HG02588 (cell line): ENCODE measurements around the gene TRPM3.

Experiments used
- ATAC-seq: cut with Tn5 transposase; IDR thresholded peaks from one replicate; pipeline ENCODE4 v1.9.1; 2021; ENCODE audit warnings: mild to moderate bottlenecking, moderate library complexity; ENCODE audit not compliant: unreplicated experiment

TRPM3 gene

DNA sequence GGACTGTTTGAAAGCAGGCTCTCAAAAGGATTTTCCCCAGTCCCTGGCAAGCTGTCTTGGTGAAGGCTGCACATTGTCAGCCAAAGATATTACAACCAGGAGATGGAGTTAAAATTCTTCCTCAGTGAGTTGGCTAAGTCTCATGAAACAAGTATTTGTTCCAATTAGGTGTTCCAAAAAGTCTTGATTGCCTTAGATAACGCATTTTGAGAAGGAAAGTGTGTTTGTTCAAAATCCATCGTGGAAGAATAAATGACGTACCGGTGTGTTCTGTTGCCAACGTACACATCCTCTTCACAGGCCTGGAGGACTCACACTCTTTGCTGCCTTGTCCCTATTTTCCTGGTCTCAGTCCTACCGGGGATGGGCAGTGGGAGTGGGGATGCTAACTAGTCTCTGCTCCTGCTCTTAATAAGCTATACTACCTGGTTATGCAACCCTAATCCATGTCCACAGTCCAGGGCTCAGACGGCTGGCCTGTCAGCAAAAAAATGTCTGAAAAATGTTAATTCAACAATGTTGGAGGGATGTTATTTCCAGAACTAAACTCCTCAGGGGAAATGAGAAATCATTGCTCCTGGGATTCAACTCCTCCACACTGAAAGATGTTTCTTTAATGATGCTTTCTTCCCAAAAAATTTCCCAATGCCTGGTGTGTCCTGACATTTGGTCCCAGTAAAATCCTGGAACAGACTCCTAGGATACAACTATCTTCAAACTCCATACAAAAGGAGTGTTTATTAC is 531.7 kb downstream of the TRPM3 start:
- no peak for ATAC-seq

GRCh38 chr9:70588999-70589398 is 532.4 kb downstream of the TRPM3 start:
- no peak for ATAC-seq

DNA sequence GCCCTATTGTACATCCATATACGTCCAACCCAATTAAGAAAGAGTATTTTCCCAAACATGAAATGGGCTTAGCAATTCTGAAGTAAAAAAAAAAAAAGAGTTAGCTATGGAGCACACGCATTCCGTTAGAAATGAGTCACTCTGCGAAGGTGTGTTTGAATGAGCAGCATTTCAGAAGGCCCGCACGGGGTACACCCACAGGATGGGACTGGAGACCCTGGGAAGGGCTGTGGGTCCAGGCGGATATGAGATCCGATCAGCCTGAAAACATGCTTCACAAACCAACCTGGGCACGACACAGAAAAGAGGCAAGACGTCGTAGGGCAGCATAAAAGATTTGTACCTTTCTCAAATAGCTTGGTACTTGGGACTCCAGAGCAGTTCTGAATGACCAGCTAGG is 533.0 kb downstream of the TRPM3 start:
- ATAC-seq = no peak

- ATAC-seq = no peak
Measured at GRCh38 chr9:70587201-70587600, 534.2 kb downstream of the TRPM3 start.

GRCh38 chr9:70586476-70586875 is 534.9 kb downstream of the TRPM3 start:
- ATAC-seq = no peak

- no peak for ATAC-seq
Measured at GRCh38 chr9:70581955-70582350, 539.5 kb downstream of the TRPM3 start.

DNA sequence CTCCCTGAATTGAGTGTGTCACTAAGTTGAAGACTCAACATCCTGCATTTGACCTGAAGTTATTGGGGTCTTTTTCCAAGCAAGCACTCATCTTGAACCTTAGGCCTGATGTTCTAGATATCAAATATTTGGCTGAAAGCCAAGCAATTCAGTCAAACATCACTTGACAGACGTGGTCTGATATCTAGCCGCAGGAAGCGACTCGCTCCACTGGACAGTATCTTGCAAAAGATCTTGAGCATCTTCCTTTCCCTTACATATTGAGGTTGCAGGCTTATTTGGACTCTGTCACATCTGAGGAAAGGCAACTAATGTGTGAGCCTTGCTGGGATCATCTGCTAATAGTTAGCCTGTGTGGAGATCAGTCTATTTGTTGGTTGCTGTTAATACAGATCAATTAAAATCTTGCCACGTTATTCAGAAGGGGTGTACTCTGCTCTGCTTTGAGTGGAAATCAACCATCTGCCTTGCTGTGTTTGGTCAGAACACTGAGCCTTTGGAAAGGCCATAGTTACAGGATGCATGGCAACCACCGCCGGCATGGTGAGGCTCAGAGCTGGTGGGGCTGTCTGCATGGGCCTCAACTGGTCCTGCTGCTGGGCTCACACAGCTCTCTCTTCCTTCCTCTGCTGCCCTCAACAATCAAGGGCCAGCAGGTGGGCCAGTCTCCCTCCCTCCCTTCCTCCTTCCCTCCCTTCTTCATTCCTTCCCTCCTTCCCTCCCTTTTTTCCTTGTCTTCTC is 540.0 kb downstream of the TRPM3 start:
- ATAC-seq = no peak

GRCh38 chr9:70580606-70581195 is 540.7 kb downstream of the TRPM3 start:
- ATAC-seq = no peak

GRCh38 chr9:70579686-70580085 is 541.7 kb downstream of the TRPM3 start:
- ATAC-seq = no peak

DNA sequence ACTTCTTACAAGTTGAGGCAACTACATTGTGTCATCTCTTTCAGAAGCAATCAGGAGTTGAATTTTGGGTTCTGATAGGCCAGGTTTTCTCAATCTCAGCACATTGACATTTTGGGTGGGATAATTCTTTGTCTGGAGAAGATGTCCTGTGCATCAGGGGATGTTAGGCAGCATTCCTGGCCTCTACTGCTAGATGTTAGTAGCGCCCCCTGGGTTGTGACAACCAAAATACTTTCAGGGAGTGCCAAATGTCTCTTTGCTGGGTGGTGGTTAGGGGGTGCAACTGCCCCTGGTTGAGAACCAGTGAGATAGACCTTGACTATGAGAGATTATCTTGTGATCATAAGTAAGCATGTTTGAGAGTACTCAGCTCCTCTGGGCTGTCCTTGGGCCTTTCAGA is 542.7 kb downstream of the TRPM3 start:
- no peak for ATAC-seq

DNA sequence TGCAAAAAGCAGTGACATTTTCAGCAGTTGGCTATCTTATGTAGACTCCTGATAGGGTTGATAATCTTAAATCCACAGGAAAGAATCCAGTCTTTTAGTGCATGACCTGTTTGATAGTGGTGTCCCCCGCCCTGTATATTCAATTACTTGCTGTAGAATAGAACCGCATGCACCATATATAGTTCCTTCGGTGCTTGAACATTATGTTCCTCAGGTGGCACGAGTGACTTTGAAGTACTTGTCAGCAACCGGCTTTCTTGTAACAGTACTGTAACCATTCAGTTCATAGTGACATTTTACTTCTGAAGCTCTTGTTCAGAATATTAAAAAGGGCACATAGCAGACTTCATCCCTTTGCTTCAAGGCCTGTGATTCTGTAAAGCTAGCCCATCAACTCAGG is 543.8 kb downstream of the TRPM3 start:
- ATAC-seq = no peak

DNA sequence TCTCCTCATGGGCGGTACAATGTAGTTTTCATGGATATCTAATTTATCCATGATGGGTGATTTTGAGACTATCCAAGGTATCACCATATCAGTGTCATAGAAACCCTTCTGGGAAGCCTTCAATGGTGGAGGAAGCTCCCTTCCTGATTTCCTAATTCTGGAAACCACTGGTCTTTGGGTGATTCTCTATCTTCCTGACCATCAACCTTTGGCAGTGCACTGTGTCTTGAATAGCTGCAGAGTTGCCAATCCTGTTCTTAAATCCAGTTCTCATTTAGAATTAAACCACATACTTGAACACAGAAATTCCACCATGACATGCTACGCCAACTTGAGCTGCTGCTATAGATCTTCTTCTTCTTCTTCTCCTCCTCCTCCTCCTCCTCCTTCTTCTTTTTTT is 545.3 kb downstream of the TRPM3 start:
- ATAC-seq = no peak

DNA sequence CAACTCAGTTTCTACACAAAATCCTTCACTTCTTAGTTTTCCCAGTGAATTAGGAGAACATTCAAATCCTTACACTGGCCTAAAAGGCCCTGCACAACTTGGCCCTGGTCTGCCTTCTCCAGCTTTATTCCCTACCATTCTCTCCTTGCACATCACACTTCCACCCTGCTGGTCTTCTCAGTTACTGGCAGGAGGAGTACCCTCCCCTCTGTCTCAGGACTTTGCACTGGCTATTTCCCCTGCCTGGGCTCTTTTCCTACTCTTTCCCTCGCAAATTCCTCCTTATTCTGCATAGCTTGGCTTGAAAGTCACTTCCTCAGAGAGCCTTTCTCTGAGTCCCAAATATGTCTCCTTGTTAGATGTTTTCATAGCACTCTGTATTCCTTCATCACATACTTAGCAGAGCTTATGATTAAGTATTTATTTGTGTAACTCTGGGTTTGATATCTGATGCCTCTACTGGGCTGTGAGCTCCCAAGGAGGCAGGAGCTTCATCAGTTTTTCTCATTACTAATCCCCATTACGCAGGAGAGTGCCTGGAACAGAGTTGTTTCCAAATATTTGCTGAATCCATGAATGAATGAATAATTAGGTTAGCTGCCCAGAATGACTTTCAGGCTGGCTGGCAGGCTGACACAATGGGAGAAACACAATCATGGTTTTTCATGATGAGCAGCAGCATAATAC is 547.1 kb downstream of the TRPM3 start:
- ATAC-seq = no peak

- ATAC-seq = no peak
Measured at GRCh38 chr9:70573308-70573707, 548.1 kb downstream of the TRPM3 start.

- ATAC-seq = no peak
Measured at GRCh38 chr9:70571258-70571657, 550.2 kb downstream of the TRPM3 start.

DNA sequence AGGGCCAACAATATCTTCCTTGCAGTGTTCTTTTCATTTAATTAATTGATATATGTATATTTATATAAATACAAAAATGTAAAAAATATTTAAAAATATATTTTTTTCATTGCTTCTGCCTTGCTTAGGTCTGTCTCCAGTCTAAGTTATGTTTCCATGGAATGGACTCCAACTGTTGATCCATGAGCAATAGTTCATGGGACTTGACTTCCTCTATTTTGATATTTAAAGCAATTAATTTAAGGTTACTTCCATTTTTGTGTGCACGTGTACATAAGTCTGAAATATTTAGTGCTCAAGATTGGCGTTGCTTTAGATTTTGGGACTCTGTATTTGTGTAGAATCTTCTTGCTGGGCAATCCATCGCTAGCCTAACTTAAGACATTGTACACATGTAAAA is 551.6 kb downstream of the TRPM3 start:
- no peak for ATAC-seq

GRCh38 chr9:70569070-70569772 is 552.2 kb downstream of the TRPM3 start:
- no peak for ATAC-seq

- ATAC-seq = no peak
Measured at GRCh38 chr9:70567511-70567910, 553.9 kb downstream of the TRPM3 start.

DNA sequence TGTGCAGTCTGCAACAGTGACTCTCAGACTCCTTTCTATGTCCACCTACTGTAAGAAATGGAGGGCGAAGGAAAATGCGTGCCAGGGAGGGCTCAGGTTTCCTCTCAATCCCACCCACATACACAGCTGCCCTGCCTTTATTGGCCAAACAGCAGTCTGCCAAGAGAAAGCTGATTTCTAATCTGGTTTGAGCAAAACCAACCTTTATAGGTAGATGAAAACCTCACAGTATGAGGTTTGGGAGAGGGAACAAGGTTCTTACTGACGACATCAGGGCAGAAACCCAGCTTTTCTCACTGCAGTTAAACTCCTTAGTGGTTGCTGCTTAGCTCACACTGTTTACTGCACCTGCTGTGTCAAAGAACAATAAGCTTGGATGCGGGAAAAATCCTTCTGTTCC is 554.7 kb downstream of the TRPM3 start:
- no peak for ATAC-seq

GRCh38 chr9:70566066-70566465 is 555.4 kb downstream of the TRPM3 start:
- no peak for ATAC-seq
